Gastrocnemius medialis (tissue), 4 donors: ENCODE data around the gene FBXL7.

Experiments used
- CTCF ChIP-seq, 5 experiments: fragments of 450-650 bp in 3 of 5; fragments of 200-600 bp in 2 of 5; sonication (generic) in 2 of 5; IDR thresholded peaks in 4 of 5; conservative IDR thresholded peaks in 1 of 5; 1 replicate in 4 of 5; 2 replicates in 1 of 5; pipeline ENCODE4 v1.5.1; 2016 to 2019; ENCODE audit warnings: antibody characterized with exemption in 5 of 5, mild to moderate bottlenecking in 3 of 5, moderate library complexity in 3 of 5
- POLR2A ChIP-seq, 2 donors: fragments of 450-650 bp; IDR thresholded peaks; one replicate each; pipeline ENCODE4 v1.6.1; 2017; ENCODE audit warnings: antibody characterized with exemption in 2 of 2, mild to moderate bottlenecking in 2 of 2, moderate library complexity in 2 of 2

DNA sequence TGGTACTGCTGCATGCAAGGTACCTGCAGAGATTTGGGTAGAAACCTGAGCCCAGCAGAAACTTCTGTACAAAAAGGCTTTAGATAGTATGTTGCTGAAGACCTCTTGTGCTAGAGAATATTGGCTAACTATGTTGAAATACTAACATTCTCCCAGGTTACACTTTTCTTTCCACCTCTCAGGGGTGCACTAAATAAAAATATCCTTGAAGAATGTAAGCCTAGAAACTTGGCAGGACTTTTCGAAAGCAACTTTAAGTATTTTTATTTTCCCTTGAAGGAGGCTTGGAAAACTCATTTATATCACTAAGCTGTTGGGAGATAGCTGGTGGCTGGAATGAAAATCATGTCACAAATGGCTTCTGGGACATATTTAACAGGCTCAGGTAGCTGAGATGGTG, 50.0 kb downstream of the FBXL7 start:
- no peak for TF ChIP-seq CTCF (IDR thresholded peaks at IDR 0.05 in 4 of 5, conservative IDR thresholded peaks at IDR 0.05 in 1 of 5)
- TF ChIP-seq POLR2A (IDR thresholded peaks at IDR 0.05): no peak
